Measurements from ENCODE around the gene DOHH. TPM values are rescaled to one million over a fixed set of nuclear protein-coding genes. Genes with fewer than 3 reads are reported as not detected.

DOHH gene
- polyA plus RNA-seq, 1 donor (not counting 4 experiments of a cell fraction or from before 2014, with no cell fraction given), result 4.2 TPM

DNA sequence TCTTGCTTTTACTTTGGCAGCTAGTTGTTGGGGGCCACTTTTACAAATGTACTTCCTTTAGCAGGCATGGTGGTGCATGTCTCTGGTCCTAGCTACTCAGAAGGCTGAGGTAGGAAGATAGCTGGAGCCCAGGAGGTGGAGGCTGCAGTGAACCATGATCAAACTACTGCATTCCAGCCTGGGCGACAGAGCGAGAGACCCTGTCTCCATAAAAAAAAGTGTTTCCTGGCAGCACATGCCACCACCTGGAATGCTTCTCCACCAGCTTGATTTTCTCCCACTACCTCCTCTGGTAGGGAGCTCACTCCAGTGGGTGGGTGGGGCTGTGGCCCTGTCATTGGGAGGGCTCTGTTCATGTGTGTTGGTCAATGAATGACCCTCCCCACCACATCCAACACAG is 18.2 kb upstream of the DOHH start:
- no peak overlapping the region for H3K9ac ChIP-seq (ENCODE audit: control insufficient read depth, extremely low read depth, insufficient read depth, low read length)
- peaks cover 6 to 7% of the 10 kb centered on the region in 2 experiments for H3K36me3 ChIP-seq (ENCODE audit: control insufficient read depth in 2 of 2, extremely low read depth in 1 of 2, insufficient read depth in 2 of 2, low read length in 2 of 2)
- peaks cover 16% of the 10 kb centered on the region for H3K4me1 ChIP-seq (ENCODE audit: control insufficient read depth, extremely low read depth, insufficient read depth, low read length)
- no peaks in the 10 kb centered on the region for H3K9me3 ChIP-seq (ENCODE audit: control insufficient read depth, low read depth, low read length)
- no peak overlapping the region for H2AFZ ChIP-seq (ENCODE audit: control insufficient read depth, low read length)
- dilution Hi-C loops (cut with MboI; ENCODE audit: extremely low pct_ligation_motif_present, low sequenced_read_pairs), result no loop called here
- H3K4me3 ChIP-seq (ENCODE audit: control insufficient read depth in 2 of 3, extremely low read depth in 1 of 3, insufficient read depth in 2 of 3, low read depth in 1 of 3, low read length in 3 of 3), result no peak overlapping the region
- DNase-seq (ENCODE audit: low read depth, low spot score) (no peak), FAIRE-seq (no peak)
- TF ChIP-seq EZH2 (IDR thresholded peaks at IDR 0.05; ENCODE audit: low read length), result no peak
- TF ChIP-seq, protein P1, sequence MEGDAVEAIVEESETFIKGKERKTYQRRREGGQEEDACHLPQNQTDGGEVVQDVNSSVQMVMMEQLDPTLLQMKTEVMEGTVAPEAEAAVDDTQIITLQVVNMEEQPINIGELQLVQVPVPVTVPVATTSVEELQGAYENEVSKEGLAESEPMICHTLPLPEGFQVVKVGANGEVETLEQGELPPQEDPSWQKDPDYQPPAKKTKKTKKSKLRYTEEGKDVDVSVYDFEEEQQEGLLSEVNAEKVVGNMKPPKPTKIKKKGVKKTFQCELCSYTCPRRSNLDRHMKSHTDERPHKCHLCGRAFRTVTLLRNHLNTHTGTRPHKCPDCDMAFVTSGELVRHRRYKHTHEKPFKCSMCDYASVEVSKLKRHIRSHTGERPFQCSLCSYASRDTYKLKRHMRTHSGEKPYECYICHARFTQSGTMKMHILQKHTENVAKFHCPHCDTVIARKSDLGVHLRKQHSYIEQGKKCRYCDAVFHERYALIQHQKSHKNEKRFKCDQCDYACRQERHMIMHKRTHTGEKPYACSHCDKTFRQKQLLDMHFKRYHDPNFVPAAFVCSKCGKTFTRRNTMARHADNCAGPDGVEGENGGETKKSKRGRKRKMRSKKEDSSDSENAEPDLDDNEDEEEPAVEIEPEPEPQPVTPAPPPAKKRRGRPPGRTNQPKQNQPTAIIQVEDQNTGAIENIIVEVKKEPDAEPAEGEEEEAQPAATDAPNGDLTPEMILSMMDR (optimal IDR thresholded peaks at IDR 0.05 in 1 of 3, IDR thresholded peaks at IDR 0.05 in 1 of 3, conservative IDR thresholded peaks at IDR 0.05 in 1 of 3; ENCODE audit: extremely low read depth in 1 of 3, insufficient read depth in 2 of 3, low read length in 3 of 3), result no peak
- H3K79me2 ChIP-seq (ENCODE audit: control insufficient read depth, insufficient read depth, low read length), result peaks cover 75% of the 10 kb centered on the region
- H4K20me1 ChIP-seq (ENCODE audit: control insufficient read depth, extremely low read depth, insufficient read depth, low read length), result peaks cover 60% of the 10 kb centered on the region
- H3K27ac ChIP-seq (ENCODE audit: control insufficient read depth, insufficient read depth, low read length), result no peak overlapping the region
- H3K27me3 ChIP-seq (ENCODE audit: control insufficient read depth, extremely low read depth, insufficient read depth, low read length), result no peaks in the 10 kb centered on the region
- no peak overlapping the region for H3K4me2 ChIP-seq (ENCODE audit: control insufficient read depth, extremely low read depth, insufficient read depth, low read depth, low read length)
- peaks cover 5% of the 10 kb centered on the region for H3K9me1 ChIP-seq (ENCODE audit: control insufficient read depth, extremely low read depth, insufficient read depth, low read length)

DNA sequence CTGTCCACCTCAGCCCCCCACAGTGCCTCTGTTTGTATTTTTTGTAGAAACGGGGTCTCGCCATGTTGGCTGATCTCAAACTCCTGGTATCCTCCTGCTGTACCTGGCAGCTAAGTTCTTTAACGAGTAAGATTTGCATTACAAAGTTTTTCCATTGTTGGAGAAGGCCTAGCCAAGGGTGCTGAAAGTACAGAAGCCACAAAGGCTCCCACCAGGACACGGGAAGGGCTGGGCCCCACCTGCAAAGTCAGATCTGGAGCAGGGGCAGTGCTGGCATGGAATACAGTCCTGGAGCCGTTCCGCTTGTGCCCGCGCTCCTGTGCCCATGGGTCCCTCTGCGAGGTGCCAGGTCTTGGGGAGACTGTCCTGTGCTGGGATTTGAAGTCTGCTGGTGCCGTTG is 17.8 kb upstream of the DOHH start:
- H3K4me1 ChIP-seq (ENCODE audit: control insufficient read depth, extremely low read depth, insufficient read depth, low read length), result peaks cover 16% of the 10 kb centered on the region
- dilution Hi-C loops (cut with MboI; ENCODE audit: extremely low pct_ligation_motif_present, low sequenced_read_pairs), result no loop called here
- no peak overlapping the region for H3K9ac ChIP-seq (ENCODE audit: control insufficient read depth, extremely low read depth, insufficient read depth, low read length)
- TF ChIP-seq, protein P1 (optimal IDR thresholded peaks at IDR 0.05 in 1 of 3, IDR thresholded peaks at IDR 0.05 in 1 of 3, conservative IDR thresholded peaks at IDR 0.05 in 1 of 3; ENCODE audit: extremely low read depth in 1 of 3, insufficient read depth in 2 of 3, low read length in 3 of 3), result no peak
- TF ChIP-seq EZH2 (IDR thresholded peaks at IDR 0.05; ENCODE audit: low read length), result no peak
- no peaks in the 10 kb centered on the region for H3K27me3 ChIP-seq (ENCODE audit: control insufficient read depth, extremely low read depth, insufficient read depth, low read length)
- H3K36me3 ChIP-seq (ENCODE audit: control insufficient read depth in 2 of 2, extremely low read depth in 1 of 2, insufficient read depth in 2 of 2, low read length in 2 of 2), result peaks cover 7 to 8% of the 10 kb centered on the region in 2 experiments
- H3K9me1 ChIP-seq (ENCODE audit: control insufficient read depth, extremely low read depth, insufficient read depth, low read length), result peaks cover 5% of the 10 kb centered on the region
- no peak overlapping the region for H3K27ac ChIP-seq (ENCODE audit: control insufficient read depth, insufficient read depth, low read length)
- no peak overlapping the region for H2AFZ ChIP-seq (ENCODE audit: control insufficient read depth, low read length)
- no peak overlapping the region for H3K4me3 ChIP-seq (ENCODE audit: control insufficient read depth in 2 of 3, extremely low read depth in 1 of 3, insufficient read depth in 2 of 3, low read depth in 1 of 3, low read length in 3 of 3)
- peaks cover 60% of the 10 kb centered on the region for H4K20me1 ChIP-seq (ENCODE audit: control insufficient read depth, extremely low read depth, insufficient read depth, low read length)
- FAIRE-seq (no peak), DNase-seq (ENCODE audit: low read depth, low spot score) (no peak)
- H3K79me2 ChIP-seq (ENCODE audit: control insufficient read depth, insufficient read depth, low read length), result peaks cover 75% of the 10 kb centered on the region
- no peaks in the 10 kb centered on the region for H3K9me3 ChIP-seq (ENCODE audit: control insufficient read depth, low read depth, low read length)
- H3K4me2 ChIP-seq (ENCODE audit: control insufficient read depth, extremely low read depth, insufficient read depth, low read depth, low read length), result no peak overlapping the region

All from keratinocyte (primary cell).